ENCODE measurements around the gene RABGAP1L.
A peak's percentile ranks its signal among the peaks of the same experiment; 100 is the strongest.
"Not testable (repeated sequence)": the region's sequence is repeated elsewhere in the genome, so short reads cannot be mapped to it uniquely, and the experiment has no call there.

RABGAP1L gene

GRCh38 chr1:175013445-175013844, 854.1 kb downstream of the RABGAP1L start:
- peaks cover 31% of the 10 kb centered on the region for H3K36me3 ChIP-seq (replicated peaks)
- in situ Hi-C loops (cut with HindIII; ENCODE audit: low pct_ligation_motif_present, low sequenced_read_pairs): no loop called here
- no peak overlapping the region for H3K27ac ChIP-seq
- no peak for DNase-seq
- H3K4me3 ChIP-seq (ENCODE audit: low read depth, low read length): no peak overlapping the region
- TF ChIP-seq, protein P1, sequence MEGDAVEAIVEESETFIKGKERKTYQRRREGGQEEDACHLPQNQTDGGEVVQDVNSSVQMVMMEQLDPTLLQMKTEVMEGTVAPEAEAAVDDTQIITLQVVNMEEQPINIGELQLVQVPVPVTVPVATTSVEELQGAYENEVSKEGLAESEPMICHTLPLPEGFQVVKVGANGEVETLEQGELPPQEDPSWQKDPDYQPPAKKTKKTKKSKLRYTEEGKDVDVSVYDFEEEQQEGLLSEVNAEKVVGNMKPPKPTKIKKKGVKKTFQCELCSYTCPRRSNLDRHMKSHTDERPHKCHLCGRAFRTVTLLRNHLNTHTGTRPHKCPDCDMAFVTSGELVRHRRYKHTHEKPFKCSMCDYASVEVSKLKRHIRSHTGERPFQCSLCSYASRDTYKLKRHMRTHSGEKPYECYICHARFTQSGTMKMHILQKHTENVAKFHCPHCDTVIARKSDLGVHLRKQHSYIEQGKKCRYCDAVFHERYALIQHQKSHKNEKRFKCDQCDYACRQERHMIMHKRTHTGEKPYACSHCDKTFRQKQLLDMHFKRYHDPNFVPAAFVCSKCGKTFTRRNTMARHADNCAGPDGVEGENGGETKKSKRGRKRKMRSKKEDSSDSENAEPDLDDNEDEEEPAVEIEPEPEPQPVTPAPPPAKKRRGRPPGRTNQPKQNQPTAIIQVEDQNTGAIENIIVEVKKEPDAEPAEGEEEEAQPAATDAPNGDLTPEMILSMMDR (IDR thresholded peaks at IDR 0.05; ENCODE audit: low read depth, low read length, missing control alignments): no peak
- H3K27me3 ChIP-seq (replicated peaks): no peaks in the 10 kb centered on the region

DNA sequence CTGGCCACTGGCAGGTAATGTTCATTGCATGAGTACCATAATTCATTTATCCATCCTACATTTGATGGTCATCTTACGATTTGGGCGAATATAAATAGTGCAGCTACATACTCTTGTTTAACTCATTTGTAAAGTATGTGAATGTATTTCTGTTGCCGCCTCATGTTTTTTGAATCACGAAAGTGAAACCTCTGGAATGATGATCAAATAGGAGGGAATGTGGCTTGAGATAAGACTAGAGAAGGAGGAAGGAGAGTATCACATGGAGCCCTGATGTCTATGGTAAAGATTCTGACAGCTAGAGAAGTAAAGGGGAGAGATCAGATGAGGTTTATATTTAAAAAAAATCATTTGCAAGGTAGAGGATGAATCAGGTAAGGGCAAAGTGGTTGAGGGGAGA, 855.9 kb downstream of the RABGAP1L start:
- Histone ChIP-seq H3K36me3 (replicated peaks) (peaks cover 24% of the 10 kb centered on the region), H3K27ac (peak overlapping the region; percentile 68), H3K27me3 (replicated peaks) (no peaks in the 10 kb centered on the region), H3K4me3 (ENCODE audit: low read depth, low read length) (no peak overlapping the region)
- TF ChIP-seq, protein P1 (IDR thresholded peaks at IDR 0.05; ENCODE audit: low read depth, low read length, missing control alignments): no peak
- in situ Hi-C loops (cut with HindIII; ENCODE audit: low pct_ligation_motif_present, low sequenced_read_pairs): no loop called here
- DNase-seq: peak; percentile 83

GRCh38 chr1:175019524-175019923, 860.2 kb downstream of the RABGAP1L start:
- no peaks in the 10 kb centered on the region for H3K27me3 ChIP-seq (replicated peaks)
- H3K36me3 ChIP-seq (replicated peaks): peaks cover 7% of the 10 kb centered on the region
- TF ChIP-seq, protein P1 (IDR thresholded peaks at IDR 0.05; ENCODE audit: low read depth, low read length, missing control alignments): no peak
- no peak for DNase-seq
- no peak overlapping the region for H3K27ac ChIP-seq
- H3K4me3 ChIP-seq (ENCODE audit: low read depth, low read length): no peak overlapping the region
- in situ Hi-C loops (cut with HindIII; ENCODE audit: low pct_ligation_motif_present, low sequenced_read_pairs): no loop called here

- peak; percentile 99 for DNase-seq
- H3K27ac ChIP-seq: peak within 1 kb of the TSS; percentile 75
- in situ Hi-C loops (cut with HindIII; ENCODE audit: low pct_ligation_motif_present, low sequenced_read_pairs): no loop called here
- no peaks in the 10 kb centered on the region for H3K36me3 ChIP-seq (replicated peaks)
- TF ChIP-seq, protein P1 (IDR thresholded peaks at IDR 0.05; ENCODE audit: low read depth, low read length, missing control alignments): no peak
- H3K4me3 ChIP-seq (ENCODE audit: low read depth, low read length): peak within 1 kb of the TSS; percentile 88
- no peaks in the 10 kb centered on the region for H3K27me3 ChIP-seq (replicated peaks)
Measured at GRCh38 chr1:175023043-175023921, 864.0 kb downstream of the RABGAP1L start, which contains the start of gene MRPS14. MRPS14 (minus strand) TSS chr1:175023425; CDS start chr1:175023408, 17 bp downstream.

DNA sequence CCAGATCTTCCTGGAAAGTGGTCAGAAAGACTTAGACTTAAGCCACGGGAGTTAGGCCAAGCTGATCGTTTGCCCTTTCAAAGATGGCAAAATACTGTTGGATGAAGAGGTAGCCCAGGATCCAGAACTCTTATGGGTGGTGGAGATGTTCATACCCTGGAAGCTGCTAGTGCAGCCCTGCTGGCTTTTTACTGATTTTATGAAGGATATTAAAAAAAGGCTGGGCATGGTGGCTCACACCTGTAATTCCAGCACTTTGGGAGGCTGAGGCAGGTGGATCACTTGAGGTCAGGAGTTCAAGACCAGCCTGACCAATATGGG, 864.6 kb downstream of the RABGAP1L start:
- H3K4me3 ChIP-seq (ENCODE audit: low read depth, low read length): peak overlapping the region; percentile 88
- in situ Hi-C loops (cut with HindIII; ENCODE audit: low pct_ligation_motif_present, low sequenced_read_pairs): not testable (repeated sequence)

DNA sequence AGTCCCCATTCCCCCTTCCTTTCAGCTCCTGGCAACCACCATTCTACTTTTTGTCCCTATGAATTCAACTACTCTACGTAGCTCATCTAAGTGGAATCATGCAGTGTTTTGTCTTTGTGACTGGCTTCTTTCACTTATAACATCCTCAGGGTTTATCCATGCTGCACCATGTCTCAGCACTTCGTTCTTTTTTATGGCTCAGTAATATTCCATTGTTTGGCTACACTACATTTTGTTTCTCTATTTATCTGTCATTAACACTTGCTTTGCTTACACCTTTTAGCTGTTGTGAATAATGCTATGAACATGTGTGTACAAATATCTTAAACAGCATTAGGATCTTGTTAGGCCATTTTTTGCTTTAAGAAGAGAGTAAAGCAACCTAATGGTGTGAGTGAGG, 865.5 kb downstream of the RABGAP1L start:
- H3K36me3 ChIP-seq (replicated peaks): no peaks in the 10 kb centered on the region
- TF ChIP-seq, protein P1 (IDR thresholded peaks at IDR 0.05; ENCODE audit: low read depth, low read length, missing control alignments): no peak
- no peak overlapping the region for H3K27ac ChIP-seq
- H3K27me3 ChIP-seq (replicated peaks): no peaks in the 10 kb centered on the region
- no peak for DNase-seq
- in situ Hi-C loops (cut with HindIII; ENCODE audit: low pct_ligation_motif_present, low sequenced_read_pairs): no loop called here
- no peak overlapping the region for H3K4me3 ChIP-seq (ENCODE audit: low read depth, low read length)

More for the DNA sequence above, 864.6 kb downstream of the RABGAP1L start:
- DNase-seq; H3K27me3 ChIP-seq (replicated peaks); H3K36me3 ChIP-seq (replicated peaks): not testable (repeated sequence)
- peak overlapping the region; percentile 75 for H3K27ac ChIP-seq
